Activated CD4-positive, alpha-beta T cell treated with anti-CD3 and anti-CD28 coated beads for 48 hours (primary cell): ENCODE results near the gene PDGFRB.
A peak's percentile ranks its signal among the peaks of the same experiment; 100 is the strongest.

ENCODE experiments used
- DNase-seq: peaks from one replicate; pipeline ENCODE4 v3.0.0-alpha.2; 2020

The PDGFRB gene

GRCh38 chr5:150155258-150156026, at the start of gene PDGFRB:
Gene PDGFRB (minus strand): TSS chr5:150155845. CDS start chr5:150137047, 18,798 bp downstream.
- DNase-seq = peak; percentile 25

- DNase-seq = no peak
These were observed 48.9 kb upstream of the PDGFRB start for GRCh38 chr5:150204590-150204960.

GRCh38 chr5:150203832-150204589, 48.4 kb upstream of the PDGFRB start:
- DNase-seq = no peak

- no peak for DNase-seq
These were observed 46.9 kb upstream of the PDGFRB start for GRCh38 chr5:150202501-150202900.

GRCh38 chr5:150197476-150197875, 41.8 kb upstream of the PDGFRB start:
- DNase-seq = no peak

GRCh38 chr5:150196986-150197385, 41.3 kb upstream of the PDGFRB start:
- no peak for DNase-seq

- DNase-seq = no peak
These were observed 40.9 kb upstream of the PDGFRB start for GRCh38 chr5:150196514-150196913.

- no peak for DNase-seq
These were observed 40.3 kb upstream of the PDGFRB start for GRCh38 chr5:150195736-150196485.

- no peak for DNase-seq
These were observed 36.8 kb upstream of the PDGFRB start for GRCh38 chr5:150192462-150192861.

GRCh38 chr5:150190987-150191386, 35.3 kb upstream of the PDGFRB start:
- DNase-seq = no peak

GRCh38 chr5:150190503-150190979, 34.9 kb upstream of the PDGFRB start:
- DNase-seq = no peak

GRCh38 chr5:150189728-150190502, 34.3 kb upstream of the PDGFRB start, which contains the start of gene SLC6A7:
Gene SLC6A7 (plus strand): TSS chr5:150190062. CDS start chr5:150190328, 266 bp downstream.
- DNase-seq = no peak

GRCh38 chr5:150189326-150189725, 33.7 kb upstream of the PDGFRB start:
- no peak for DNase-seq

GRCh38 chr5:150188146-150188842, 32.6 kb upstream of the PDGFRB start:
- DNase-seq = no peak

- no peak for DNase-seq
These were observed 31.3 kb upstream of the PDGFRB start for GRCh38 chr5:150186897-150187296.

- no peak for DNase-seq
These were observed 30.5 kb upstream of the PDGFRB start for GRCh38 chr5:150186137-150186536.

GRCh38 chr5:150184990-150185912, 29.6 kb upstream of the PDGFRB start:
- no peak for DNase-seq

GRCh38 chr5:150184006-150184405, 28.4 kb upstream of the PDGFRB start:
- no peak for DNase-seq

- DNase-seq = no peak
These were observed 27.8 kb upstream of the PDGFRB start for GRCh38 chr5:150183436-150183835.

GRCh38 chr5:150182774-150183173, 27.1 kb upstream of the PDGFRB start:
- no peak for DNase-seq
